HCT116 (cell line): ENCODE results near the gene EFR3B.

Experiments
- ATF3 ChIP-seq: IDR thresholded peaks from 2 replicates; pipeline ENCODE4 v1.6.1; 2012
- CTCF ChIP-seq, 3 experiments: fragments of 200-600 bp in 1 of 3; sonication (generic) in 1 of 3; IDR thresholded peaks in 2 of 3; conservative IDR thresholded peaks in 1 of 3; 2 replicates each; pipeline ENCODE4 v1.5.1; 2012 to 2017; ENCODE audit warnings: low read depth in 2 of 3, low read length in 2 of 3, antibody characterized with exemption in 1 of 3, borderline replicate concordance in 1 of 3, control low read depth in 1 of 3, mild to moderate bottlenecking in 1 of 3, mixed read lengths in 1 of 3, mixed run types in 1 of 3, moderate library complexity in 1 of 3; ENCODE audit not compliant: insufficient read depth in 1 of 3
- ELF1 ChIP-seq: IDR thresholded peaks from 2 replicates; pipeline ENCODE4 v1.6.1; 2012; ENCODE audit warnings: low read depth, borderline replicate concordance
- EZH2 ChIP-seq: fragments of 200-600 bp; sonication (generic); IDR thresholded peaks from 2 replicates; pipeline ENCODE4 v1.6.1; 2017; ENCODE audit warnings: antibody characterized with exemption, mixed run types
- POLR2A ChIP-seq: IDR thresholded peaks from 2 replicates; pipeline ENCODE4 v1.7.0; 2011; ENCODE audit warnings: borderline replicate concordance; ENCODE audit not compliant: insufficient read depth, insufficient read length; ENCODE audit errors: extremely low read depth
- RAD21 ChIP-seq: IDR thresholded peaks from 2 replicates; pipeline ENCODE4 v1.6.1; 2012; ENCODE audit warnings: low read depth, mild to moderate bottlenecking
- REST ChIP-seq: IDR thresholded peaks from 2 replicates; pipeline ENCODE4 v1.6.1; 2012; ENCODE audit warnings: low read depth
- SP1 ChIP-seq: IDR thresholded peaks from 2 replicates; pipeline ENCODE4 v1.6.1; 2012; ENCODE audit warnings: low read depth

- TF ChIP-seq CTCF (IDR thresholded peaks at IDR 0.05 in 2 of 3, conservative IDR thresholded peaks at IDR 0.05 in 1 of 3; ENCODE audit: borderline replicate concordance in 1 of 3, insufficient read depth in 1 of 3, low read depth in 2 of 3, low read length in 2 of 3) (no peak), SP1 (no peak), POLR2A (no peak), REST (no peak), RAD21 (no peak), EZH2 (no peak), ELF1 (no peak), ATF3 (no peak)
Measured at GRCh38 chr2:25145803-25146202, 103.9 kb downstream of the EFR3B start.
